T-helper 1 cell (primary cell): Measurements from ENCODE around the gene FRMD4B.
A peak's percentile ranks its signal among the peaks of the same experiment; 100 is the strongest.

Experiments used
- DNase-seq, 5 donors: peaks; one replicate each; pipeline ENCODE4 v3.0.0-alpha.2; 2012 to 2020

The FRMD4B gene

GRCh38 chr3:69200384-69201068 lies 185.4 kb downstream of the FRMD4B start:
- peak in 3 of 5 donors; percentile 5 to 81 (median 18) for DNase-seq

GRCh38 chr3:69199942-69200341 lies 185.9 kb downstream of the FRMD4B start:
- peak in 1 of 5 donors; percentile 48 for DNase-seq

- DNase-seq = peak; percentile 13 to 81 (median 51)
Measured at GRCh38 chr3:69197922-69198530, 187.9 kb downstream of the FRMD4B start.

DNA sequence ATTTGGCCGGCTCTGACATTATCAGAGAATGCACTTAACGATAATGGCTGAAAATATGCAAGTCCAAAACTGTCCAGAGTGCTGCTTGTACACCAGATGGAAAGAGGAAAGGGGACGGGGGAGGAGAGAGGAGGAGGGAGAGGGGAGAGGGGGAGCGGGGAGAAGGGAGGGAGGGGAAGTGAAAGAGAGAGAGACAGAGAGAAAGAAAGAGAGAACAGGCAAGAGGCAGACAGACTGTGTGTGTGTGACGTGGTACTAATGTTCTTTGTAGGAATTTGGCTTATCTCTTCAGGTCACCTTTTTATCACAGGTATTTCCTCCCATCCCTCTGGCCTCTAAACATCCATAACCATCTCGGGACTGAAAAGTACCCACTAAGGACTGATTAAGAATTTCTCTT lies 188.4 kb downstream of the FRMD4B start:
- no peak for DNase-seq

- DNase-seq = no peak
Measured at GRCh38 chr3:69196876-69197275, 189.0 kb downstream of the FRMD4B start.

GRCh38 chr3:69194431-69195165 lies 191.3 kb downstream of the FRMD4B start:
- no peak for DNase-seq

GRCh38 chr3:69193749-69194148 lies 192.1 kb downstream of the FRMD4B start:
- no peak for DNase-seq

GRCh38 chr3:69191516-69191915 lies 194.4 kb downstream of the FRMD4B start:
- no peak for DNase-seq

DNA sequence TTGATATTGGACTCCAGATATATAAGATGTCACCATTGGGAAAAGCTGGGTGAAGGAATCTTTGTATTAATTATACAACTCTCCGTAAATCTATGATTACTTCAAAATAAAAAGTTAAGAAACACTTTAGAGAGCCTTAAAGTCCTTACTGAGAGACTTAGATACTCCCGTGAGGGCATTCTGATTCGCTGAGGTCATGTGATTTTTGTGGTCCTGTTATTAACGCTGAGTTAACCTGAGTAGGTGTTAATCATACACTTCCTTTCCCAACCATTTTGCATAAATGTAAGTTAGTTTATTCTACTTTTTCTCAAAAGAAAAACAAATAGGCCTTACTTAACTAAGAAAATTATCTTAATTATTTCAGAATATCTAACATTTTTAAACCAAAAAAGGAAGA lies 196.4 kb downstream of the FRMD4B start:
- DNase-seq = no peak

GRCh38 chr3:69186575-69187093 lies 199.3 kb downstream of the FRMD4B start:
- no peak for DNase-seq

DNA sequence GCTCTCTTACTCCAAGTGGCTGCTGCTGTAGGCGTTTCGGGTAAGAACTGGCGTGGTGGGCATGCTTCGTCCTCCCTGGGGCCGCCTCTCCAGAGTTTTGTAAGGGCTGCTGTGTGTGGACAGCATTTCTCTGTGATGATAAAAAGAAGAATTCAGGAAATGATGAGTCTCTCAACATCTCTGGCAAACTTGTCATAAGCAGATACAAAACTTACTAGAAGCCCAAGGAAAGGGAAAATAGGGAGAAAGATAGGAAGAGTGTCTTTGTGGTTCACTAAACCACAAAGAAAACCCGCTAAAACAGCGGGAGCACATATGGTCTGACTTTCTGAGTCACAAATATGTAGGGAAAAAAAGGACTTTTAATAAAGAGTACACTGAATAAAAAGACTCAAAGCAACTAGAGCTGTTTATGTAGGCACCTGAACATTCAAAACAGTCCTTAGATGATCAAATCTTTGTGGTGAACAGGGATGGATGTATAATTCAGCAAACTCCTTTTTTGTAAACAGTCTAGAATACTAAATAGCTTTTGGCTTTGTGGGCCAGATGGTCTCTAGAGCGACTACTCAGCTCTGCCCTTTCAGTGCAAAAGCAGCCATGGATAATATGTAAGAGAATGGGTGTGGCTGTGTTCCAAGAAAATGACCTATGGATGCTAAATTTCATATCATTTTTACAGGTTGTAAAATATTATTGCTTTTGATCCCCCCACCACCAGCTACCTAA lies 203.1 kb downstream of the FRMD4B start:
- no peak for DNase-seq

DNA sequence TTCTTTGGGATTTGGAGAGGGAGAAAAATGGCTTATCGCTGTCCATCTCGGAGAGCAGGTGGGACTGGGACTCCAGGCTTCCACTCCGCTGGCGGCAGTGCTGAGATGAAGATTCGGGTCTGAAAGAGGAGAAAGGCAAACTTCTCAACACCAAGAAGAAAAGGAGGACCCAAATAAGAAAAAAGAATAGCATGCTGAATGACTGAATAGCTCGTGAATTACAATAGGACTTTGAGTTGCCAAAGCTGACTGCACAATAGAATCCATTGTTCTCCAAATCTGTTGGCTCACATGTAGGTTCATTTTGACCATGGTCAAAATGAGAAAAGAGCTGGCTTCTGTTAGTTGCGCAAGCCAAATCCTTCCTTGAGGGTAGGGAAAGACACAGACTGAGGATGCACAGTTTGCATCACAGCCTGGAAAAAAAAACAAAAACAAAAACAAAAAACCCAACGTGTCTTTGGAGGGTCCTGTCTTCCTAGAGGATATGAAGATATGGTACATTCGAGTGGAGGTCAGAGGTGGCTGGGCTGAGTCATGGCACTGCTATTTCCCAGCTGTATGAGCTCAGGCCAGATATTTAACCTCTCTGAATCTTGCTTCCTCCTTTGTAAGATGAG lies 204.2 kb downstream of the FRMD4B start:
- DNase-seq = no peak

DNA sequence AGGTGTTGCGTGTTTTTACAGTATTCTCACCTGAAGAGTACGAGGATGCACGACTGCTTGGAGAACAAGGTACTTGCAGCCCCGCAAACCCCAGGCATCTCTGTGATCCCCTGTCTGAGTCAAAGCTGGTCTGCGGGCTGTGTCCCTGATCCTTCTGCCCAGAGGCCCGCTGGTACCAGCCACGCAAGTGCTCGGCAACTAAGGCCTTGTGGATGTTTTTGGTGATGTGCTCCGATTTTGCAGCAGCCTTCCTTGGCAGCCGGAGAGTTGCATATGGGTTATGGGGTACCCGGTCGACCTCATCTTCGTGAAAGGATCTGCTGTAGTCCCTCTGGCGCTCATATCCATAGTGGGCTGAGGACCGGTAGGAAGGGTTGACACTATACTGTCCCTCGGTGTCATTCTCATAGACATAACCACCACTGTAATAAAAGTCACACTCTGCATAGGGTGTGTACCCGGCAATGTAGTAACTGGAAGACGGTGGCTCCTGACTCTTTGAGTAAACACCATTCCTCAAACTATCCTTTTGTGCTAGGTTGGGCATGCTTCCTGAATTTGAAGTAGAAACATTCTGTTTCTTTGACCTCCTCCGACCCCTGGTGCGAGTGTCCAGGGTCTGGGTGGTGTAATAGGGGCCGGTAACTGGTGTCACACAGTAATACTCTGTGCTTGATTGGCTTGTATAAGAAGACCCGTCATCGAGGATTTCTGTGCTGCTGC lies 204.9 kb downstream of the FRMD4B start:
- no peak for DNase-seq

- no peak for DNase-seq
Measured at GRCh38 chr3:69179740-69180372, 206.0 kb downstream of the FRMD4B start.

DNA sequence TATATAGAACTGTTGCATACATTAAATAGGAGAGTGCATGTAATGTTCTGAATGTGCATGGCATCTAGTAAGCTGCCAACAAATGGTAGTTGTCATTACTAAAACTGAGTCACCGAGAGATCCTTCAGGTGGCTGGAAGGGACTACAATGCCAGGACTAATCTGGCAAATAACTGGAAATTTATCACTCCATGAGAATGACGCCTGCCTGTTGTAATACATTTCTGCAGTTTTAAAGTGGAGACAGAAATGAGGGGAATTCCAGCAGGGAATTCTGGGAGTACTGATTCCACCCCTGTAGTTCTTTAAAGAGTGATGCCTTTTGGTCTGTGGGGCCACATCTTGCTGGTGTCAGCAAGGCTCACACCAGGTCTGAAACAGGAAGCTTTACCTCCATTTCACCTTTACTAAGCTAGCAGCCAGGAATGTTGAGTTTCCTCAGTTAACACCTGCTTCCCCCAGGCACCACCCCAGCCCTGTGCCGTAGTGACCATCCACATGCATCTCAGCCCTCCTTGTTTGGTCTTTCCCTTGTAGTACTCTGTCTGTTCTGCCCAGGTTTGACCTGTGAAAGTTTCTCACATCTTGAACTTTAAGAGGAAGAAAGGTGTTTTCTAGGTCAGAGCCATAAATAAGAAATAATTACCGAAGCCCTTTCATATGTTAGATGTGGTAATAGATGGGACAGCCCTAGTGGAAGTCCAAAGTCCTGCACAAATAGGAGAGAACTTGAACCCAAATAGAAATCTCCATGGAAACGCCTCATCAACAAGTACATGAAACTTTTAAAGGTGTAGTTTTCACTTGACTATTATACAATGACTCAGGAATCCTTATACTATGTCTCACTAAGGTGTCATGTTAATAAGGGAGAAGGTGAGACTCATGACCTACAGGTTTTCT lies 206.8 kb downstream of the FRMD4B start:
- DNase-seq = no peak

GRCh38 chr3:69178082-69178481 lies 207.8 kb downstream of the FRMD4B start:
- no peak for DNase-seq

GRCh38 chr3:69174871-69175737 lies 210.8 kb downstream of the FRMD4B start:
- DNase-seq = no peak

- no peak for DNase-seq
Measured at GRCh38 chr3:69174445-69174844, 211.4 kb downstream of the FRMD4B start.

DNA sequence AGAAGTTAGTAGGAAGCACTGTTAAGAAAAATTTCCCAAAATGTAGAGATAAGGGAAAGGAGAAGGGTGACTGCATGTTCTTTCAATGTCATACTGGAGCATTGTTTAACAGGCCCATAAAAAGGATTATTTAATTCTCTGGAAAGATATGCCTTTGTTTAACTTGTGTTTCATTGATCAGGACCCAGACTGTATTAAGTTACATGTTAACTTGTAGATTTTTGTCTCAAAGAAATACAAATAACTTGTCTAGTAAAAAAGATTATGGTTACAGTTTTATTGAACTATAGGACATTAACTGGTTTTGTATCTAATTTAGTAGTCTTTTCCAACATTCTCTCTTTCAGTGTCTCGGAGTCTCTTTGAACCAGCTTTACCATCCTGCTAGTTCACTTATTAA lies 213.8 kb downstream of the FRMD4B start:
- DNase-seq = no peak
